Type B pancreatic cell (in vitro differentiated cells): ENCODE measurements around the gene NPIPA2. TPM values are rescaled to one million over a fixed set of nuclear protein-coding genes. Genes with fewer than 3 reads are reported as not detected.
"Not testable (repeated sequence)": the region's sequence is repeated elsewhere in the genome, so short reads cannot be mapped to it uniquely, and the experiment has no call there.

Experiments
- DNase-seq: peaks from one replicate; pipeline ENCODE4 v3.0.0; 2021; ENCODE audit warnings: mixed read lengths; ENCODE audit not compliant: unreplicated experiment; ENCODE audit errors: extremely low spot score
- H3K27ac Mint-ChIP-seq: 2 replicates; pipeline ENCODE4 v1.8.0; 2021; ENCODE audit warnings: mild to moderate bottlenecking, mixed read lengths
- H3K27me3 Mint-ChIP-seq: 2 replicates; pipeline ENCODE4 v1.8.0; 2021; ENCODE audit warnings: mixed read lengths
- H3K36me3 Mint-ChIP-seq: 2 replicates; pipeline ENCODE4 v1.8.0; 2021; ENCODE audit warnings: mixed read lengths
- H3K4me1 Mint-ChIP-seq: one replicate; pipeline ENCODE4 v1.8.0; 2021; ENCODE audit warnings: mixed read lengths; ENCODE audit not compliant: unreplicated experiment
- H3K4me3 Mint-ChIP-seq: 2 replicates; pipeline ENCODE4 v1.8.0; 2021; ENCODE audit warnings: mild to moderate bottlenecking, mixed read lengths
- H3K9me3 Mint-ChIP-seq: 2 replicates; pipeline ENCODE4 v1.8.0; 2021; ENCODE audit warnings: mixed read lengths
- total RNA-seq: library from RNA; stranded (reverse); gene quantifications from 2 replicates; pipeline ENCODE4 v1.2.1, GENCODE V29; 2021; ENCODE audit warnings: low replicate concordance

The NPIPA2 gene
- total RNA-seq, 1 donor from 2014 or later, result 12.9 TPM

DNA sequence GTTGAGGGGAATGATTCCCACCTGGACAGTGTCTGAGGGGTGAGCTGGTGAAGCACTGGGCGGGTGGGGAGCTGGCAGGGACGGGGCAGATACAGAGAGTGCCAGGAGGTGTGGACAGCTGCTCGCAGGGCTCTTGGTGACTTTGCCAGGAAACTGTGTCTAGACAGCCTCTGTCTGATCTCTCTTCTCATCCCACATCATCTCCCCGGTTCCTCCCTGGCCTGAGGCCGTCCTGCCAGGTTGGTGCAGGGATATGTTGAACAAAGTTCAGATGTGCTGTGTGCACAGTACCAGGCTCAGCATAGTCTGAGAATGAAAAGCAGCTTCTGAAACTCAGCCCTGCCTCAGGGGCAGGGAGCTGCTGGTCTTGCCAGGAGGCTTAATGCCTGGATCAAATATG is 47.2 kb downstream of the NPIPA2 start:
- not testable (repeated sequence) for H3K27ac Mint-ChIP-seq, H3K4me1 Mint-ChIP-seq, H3K4me3 Mint-ChIP-seq, H3K27me3 Mint-ChIP-seq, H3K9me3 Mint-ChIP-seq, H3K36me3 Mint-ChIP-seq, DNase-seq

DNA sequence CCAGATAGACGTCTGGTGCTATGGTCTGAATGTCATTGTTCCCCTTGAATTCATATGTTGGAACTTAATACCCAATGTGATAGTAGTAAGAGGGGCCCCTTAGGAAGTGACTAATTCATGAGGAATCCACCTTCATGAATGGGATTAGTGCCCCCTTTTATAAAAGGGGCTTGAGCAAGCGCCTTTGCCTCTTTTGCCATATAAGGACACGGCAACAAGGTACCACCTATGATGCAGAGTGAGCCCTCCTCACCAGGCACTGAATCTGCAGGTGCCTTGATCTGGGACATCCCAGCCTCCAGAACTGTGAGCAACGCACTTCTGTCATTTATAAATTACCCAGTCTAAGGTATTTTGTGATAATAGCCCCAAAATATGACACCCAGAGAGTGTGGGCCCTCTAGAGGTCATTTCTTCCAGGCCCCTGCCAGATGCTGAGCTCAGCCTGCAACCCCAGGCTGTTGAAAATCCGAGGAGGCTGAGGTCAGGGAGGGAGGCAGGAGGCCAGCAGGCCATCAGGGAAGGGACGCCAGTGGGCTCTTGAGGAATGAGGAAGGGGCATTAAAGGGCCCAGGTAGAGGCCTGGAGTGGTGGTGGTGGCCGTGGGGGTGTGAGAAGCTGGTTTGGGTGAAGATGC is 48.1 kb downstream of the NPIPA2 start:
- not testable (repeated sequence) for H3K9me3 Mint-ChIP-seq, H3K27me3 Mint-ChIP-seq, H3K27ac Mint-ChIP-seq, H3K4me1 Mint-ChIP-seq, H3K4me3 Mint-ChIP-seq, H3K36me3 Mint-ChIP-seq, DNase-seq

DNA sequence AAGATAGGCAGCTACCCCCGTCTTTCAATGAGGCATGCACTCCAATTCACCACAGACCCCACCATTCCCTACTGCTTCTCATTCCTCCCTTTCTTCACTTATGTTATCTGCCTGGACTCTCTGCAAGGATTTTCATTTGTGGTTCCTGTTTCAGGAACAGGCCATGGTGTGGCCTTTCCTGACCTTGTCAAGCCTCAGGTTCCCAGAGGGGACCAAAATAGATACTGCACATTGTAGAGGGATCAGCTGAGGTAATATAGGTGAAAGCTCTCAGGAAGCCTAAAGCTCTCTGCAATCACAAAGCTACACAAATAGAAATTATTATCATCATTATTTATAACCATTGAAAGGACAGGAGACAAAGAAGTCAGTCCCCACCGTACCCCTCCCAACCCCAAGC is 50.6 kb downstream of the NPIPA2 start:
- H3K27me3 Mint-ChIP-seq, H3K27ac Mint-ChIP-seq, DNase-seq, H3K36me3 Mint-ChIP-seq, H3K4me1 Mint-ChIP-seq, H3K4me3 Mint-ChIP-seq, H3K9me3 Mint-ChIP-seq: not testable (repeated sequence)

DNA sequence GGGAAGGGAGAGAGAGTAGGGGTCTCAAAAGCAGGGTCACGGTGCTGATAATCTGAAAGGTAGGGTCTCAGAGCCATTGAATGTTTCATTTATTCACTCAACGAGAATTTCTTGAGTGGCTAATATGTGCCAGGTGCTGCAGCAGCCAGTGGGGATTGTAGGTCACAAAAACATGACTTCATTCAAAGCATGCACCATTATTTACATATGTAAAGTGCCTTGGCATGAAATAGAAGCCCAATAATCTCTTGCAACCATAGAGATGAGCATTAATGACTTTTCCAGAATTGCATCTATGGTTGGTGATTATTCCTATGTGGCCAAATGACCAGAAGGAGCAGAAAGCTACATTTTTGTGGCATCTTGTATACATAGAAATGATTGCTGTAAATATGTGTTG is 55.2 kb downstream of the NPIPA2 start:
- H3K4me1 Mint-ChIP-seq, H3K27me3 Mint-ChIP-seq, DNase-seq, H3K9me3 Mint-ChIP-seq, H3K27ac Mint-ChIP-seq, H3K4me3 Mint-ChIP-seq, H3K36me3 Mint-ChIP-seq: not testable (repeated sequence)

DNA sequence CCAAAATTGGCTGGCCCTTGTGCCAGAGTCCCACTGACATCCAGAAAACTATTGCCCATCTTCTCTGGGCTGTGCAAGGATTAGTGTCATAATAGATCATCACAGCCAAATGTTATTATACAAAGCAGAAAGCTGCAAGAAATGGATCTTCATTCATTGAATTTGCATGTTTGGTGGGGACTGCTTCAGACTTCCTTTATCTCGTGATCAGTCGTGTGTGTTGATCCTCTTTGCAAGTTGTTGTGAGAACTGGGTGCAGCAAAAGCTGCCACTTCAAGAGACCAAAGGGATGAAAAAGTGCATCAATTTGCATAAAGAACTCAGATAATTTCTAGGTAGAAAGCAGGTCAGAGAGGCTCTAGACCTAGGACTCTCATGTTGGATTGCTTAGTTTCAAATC is 61.2 kb downstream of the NPIPA2 start:
- H3K4me1 Mint-ChIP-seq, H3K4me3 Mint-ChIP-seq, H3K27ac Mint-ChIP-seq, H3K27me3 Mint-ChIP-seq, DNase-seq, H3K36me3 Mint-ChIP-seq, H3K9me3 Mint-ChIP-seq: not testable (repeated sequence)

DNA sequence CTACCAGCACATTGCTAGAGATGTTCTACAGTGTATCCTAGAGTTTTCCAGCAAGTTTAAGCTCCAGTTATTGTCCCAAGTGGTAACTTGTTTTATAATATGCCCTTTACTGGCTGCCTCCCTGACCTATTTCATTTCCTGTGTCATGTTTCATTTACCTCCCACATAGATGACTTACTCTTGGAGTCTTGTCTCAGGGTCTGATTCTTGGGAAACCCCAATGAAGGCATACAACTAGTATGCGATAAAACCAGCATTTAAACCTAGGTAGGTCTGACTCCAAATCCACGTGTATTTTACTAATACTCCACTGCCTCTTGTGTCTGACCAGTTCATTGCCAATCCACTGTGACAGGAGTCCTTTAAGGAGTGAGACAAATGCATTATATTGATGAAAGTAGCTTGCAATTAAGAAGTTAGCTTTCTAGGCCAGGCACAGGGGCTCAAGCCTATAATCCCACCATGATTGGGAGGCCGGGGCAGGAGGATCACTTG is 64.9 kb downstream of the NPIPA2 start:
- H3K36me3 Mint-ChIP-seq, H3K27ac Mint-ChIP-seq, H3K4me1 Mint-ChIP-seq, H3K4me3 Mint-ChIP-seq, H3K9me3 Mint-ChIP-seq, DNase-seq, H3K27me3 Mint-ChIP-seq: not testable (repeated sequence)

DNA sequence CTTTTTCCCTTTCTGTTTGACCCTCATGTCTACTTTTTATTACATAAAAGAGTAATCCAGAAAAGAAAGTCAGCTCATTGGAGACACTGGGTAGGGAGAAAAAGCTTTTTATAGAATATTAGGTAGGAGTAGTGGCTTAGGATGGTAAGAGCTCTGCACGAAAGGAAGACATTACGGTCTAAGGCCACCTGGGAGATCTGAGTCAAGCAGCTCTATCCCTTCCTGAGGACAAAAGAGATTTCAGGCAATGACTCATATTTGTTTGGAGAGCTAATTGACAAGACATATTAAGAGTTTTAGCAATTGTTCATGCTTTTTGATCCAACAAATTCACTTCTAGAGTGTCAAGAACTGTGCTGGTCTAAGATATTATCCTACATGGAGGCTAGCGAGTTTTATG is 71.6 kb downstream of the NPIPA2 start:
- not testable (repeated sequence) for H3K4me1 Mint-ChIP-seq, H3K9me3 Mint-ChIP-seq, DNase-seq, H3K27ac Mint-ChIP-seq, H3K4me3 Mint-ChIP-seq, H3K27me3 Mint-ChIP-seq, H3K36me3 Mint-ChIP-seq

Other genes starting within 250 kb of the NPIPA2 start
- 26.1 and 29.2 TPM in 2 replicates for gene PARN, start 112.3 kb upstream of the NPIPA2 start, total RNA-seq
- 49.1 and 67.6 TPM in 2 replicates for gene BFAR, start 109.6 kb upstream of the NPIPA2 start, total RNA-seq
- 1.3 TPM in 1 of 2 replicates, not detected in the other for gene PLA2G10, start 48.2 kb upstream of the NPIPA2 start, total RNA-seq
- gene NPIPA3, start 39.1 kb upstream of the NPIPA2 start, total RNA-seq, result not detected in 2 replicates
- 78.0 and 80.7 TPM in 2 replicates for gene NOMO1, start 91.2 kb downstream of the NPIPA2 start, total RNA-seq
- 84.4 and 199 TPM in 2 replicates for gene NPIPA1, start 194.9 kb downstream of the NPIPA2 start, total RNA-seq
- gene PDXDC1, start 232.5 kb downstream of the NPIPA2 start, total RNA-seq, result 130 and 198 TPM in 2 replicates